GM23338 (cell line): ENCODE measurements around the gene PRKAA1.

ENCODE experiments used
- CREB1 ChIP-seq: fragments of 250-450 bp; sonication (Bioruptor Pico); IDR thresholded peaks from 2 replicates; pipeline ENCODE4 v1.5.0; 2020; ENCODE audit warnings: low read depth, mild to moderate bottlenecking, moderate library complexity
- EZH2 ChIP-seq: fragments of 200-600 bp; sonication (generic); IDR thresholded peaks from one replicate; pipeline ENCODE4 v1.8.0; 2017; ENCODE audit warnings: antibody characterized with exemption, mild to moderate bottlenecking, low read depth; ENCODE audit not compliant: unreplicated experiment
- EZH2phosphoT487 ChIP-seq: fragments of 200-600 bp; sonication (generic); IDR thresholded peaks from one replicate; pipeline ENCODE4 v1.8.1; 2018; ENCODE audit warnings: antibody characterized with exemption; ENCODE audit not compliant: unreplicated experiment
- POLR2AphosphoS5 ChIP-seq: IDR thresholded peaks from 2 replicates; pipeline ENCODE4 v1.6.1; 2016; ENCODE audit warnings: antibody characterized with exemption, low read depth
- TF ChIP-seq, protein P1 (sequence below), 2 experiments: fragments of 200-600 bp in 1 of 2; sonication (generic) in 1 of 2; conservative IDR thresholded peaks; 2 replicates each; pipeline versions ENCODE4 v1.5.1 to v1.6.1; 2016 to 2017; ENCODE audit warnings: antibody characterized with exemption in 2 of 2, low read depth in 2 of 2, mild to moderate bottlenecking in 2 of 2, moderate library complexity in 1 of 2
- TF ChIP-seq, protein P2 (sequence below): IDR thresholded peaks from one replicate; pipeline ENCODE4 v1.6.1; 2018; ENCODE audit warnings: antibody characterized with exemption; ENCODE audit not compliant: unreplicated experiment
- TF ChIP-seq, protein P3 (sequence below): fragments of 250-450 bp; sonication (Bioruptor Pico); IDR thresholded peaks from 2 replicates; pipeline ENCODE4 v1.5.0; 2020; ENCODE audit warnings: mild to moderate bottlenecking, moderate library complexity

DNA sequence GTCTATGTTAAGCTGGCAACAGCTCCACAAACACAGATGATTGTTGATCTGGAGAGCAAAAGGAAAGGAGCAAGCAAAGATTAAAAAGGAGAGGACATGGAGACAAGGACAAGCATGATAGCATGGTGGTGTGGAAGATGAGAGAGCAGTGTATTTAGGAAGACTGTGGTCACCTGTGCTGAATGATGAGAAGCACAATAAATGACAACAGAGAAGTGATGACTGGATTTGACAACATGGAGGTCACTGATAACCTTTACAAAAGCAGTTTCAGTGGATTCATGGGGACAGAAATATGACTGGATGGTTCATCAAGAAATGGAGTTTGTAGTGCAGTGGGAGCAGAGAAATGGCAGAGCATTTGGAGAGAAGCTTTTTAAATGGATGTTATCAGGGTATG, 62.6 kb downstream of the PRKAA1 start:
- no peak for TF ChIP-seq EZH2
- TF ChIP-seq, protein P1, sequence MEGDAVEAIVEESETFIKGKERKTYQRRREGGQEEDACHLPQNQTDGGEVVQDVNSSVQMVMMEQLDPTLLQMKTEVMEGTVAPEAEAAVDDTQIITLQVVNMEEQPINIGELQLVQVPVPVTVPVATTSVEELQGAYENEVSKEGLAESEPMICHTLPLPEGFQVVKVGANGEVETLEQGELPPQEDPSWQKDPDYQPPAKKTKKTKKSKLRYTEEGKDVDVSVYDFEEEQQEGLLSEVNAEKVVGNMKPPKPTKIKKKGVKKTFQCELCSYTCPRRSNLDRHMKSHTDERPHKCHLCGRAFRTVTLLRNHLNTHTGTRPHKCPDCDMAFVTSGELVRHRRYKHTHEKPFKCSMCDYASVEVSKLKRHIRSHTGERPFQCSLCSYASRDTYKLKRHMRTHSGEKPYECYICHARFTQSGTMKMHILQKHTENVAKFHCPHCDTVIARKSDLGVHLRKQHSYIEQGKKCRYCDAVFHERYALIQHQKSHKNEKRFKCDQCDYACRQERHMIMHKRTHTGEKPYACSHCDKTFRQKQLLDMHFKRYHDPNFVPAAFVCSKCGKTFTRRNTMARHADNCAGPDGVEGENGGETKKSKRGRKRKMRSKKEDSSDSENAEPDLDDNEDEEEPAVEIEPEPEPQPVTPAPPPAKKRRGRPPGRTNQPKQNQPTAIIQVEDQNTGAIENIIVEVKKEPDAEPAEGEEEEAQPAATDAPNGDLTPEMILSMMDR (conservative IDR thresholded peaks at IDR 0.05; ENCODE audit: low read depth in 2 of 2): no peak
- TF ChIP-seq, protein P2, sequence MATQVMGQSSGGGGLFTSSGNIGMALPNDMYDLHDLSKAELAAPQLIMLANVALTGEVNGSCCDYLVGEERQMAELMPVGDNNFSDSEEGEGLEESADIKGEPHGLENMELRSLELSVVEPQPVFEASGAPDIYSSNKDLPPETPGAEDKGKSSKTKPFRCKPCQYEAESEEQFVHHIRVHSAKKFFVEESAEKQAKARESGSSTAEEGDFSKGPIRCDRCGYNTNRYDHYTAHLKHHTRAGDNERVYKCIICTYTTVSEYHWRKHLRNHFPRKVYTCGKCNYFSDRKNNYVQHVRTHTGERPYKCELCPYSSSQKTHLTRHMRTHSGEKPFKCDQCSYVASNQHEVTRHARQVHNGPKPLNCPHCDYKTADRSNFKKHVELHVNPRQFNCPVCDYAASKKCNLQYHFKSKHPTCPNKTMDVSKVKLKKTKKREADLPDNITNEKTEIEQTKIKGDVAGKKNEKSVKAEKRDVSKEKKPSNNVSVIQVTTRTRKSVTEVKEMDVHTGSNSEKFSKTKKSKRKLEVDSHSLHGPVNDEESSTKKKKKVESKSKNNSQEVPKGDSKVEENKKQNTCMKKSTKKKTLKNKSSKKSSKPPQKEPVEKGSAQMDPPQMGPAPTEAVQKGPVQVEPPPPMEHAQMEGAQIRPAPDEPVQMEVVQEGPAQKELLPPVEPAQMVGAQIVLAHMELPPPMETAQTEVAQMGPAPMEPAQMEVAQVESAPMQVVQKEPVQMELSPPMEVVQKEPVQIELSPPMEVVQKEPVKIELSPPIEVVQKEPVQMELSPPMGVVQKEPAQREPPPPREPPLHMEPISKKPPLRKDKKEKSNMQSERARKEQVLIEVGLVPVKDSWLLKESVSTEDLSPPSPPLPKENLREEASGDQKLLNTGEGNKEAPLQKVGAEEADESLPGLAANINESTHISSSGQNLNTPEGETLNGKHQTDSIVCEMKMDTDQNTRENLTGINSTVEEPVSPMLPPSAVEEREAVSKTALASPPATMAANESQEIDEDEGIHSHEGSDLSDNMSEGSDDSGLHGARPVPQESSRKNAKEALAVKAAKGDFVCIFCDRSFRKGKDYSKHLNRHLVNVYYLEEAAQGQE: no peak
- TF ChIP-seq POLR2AphosphoS5: no peak
- no peak for TF ChIP-seq EZH2phosphoT487
- TF ChIP-seq CREB1 (CRISPR knock-in tag): no peak
- TF ChIP-seq, protein P3, sequence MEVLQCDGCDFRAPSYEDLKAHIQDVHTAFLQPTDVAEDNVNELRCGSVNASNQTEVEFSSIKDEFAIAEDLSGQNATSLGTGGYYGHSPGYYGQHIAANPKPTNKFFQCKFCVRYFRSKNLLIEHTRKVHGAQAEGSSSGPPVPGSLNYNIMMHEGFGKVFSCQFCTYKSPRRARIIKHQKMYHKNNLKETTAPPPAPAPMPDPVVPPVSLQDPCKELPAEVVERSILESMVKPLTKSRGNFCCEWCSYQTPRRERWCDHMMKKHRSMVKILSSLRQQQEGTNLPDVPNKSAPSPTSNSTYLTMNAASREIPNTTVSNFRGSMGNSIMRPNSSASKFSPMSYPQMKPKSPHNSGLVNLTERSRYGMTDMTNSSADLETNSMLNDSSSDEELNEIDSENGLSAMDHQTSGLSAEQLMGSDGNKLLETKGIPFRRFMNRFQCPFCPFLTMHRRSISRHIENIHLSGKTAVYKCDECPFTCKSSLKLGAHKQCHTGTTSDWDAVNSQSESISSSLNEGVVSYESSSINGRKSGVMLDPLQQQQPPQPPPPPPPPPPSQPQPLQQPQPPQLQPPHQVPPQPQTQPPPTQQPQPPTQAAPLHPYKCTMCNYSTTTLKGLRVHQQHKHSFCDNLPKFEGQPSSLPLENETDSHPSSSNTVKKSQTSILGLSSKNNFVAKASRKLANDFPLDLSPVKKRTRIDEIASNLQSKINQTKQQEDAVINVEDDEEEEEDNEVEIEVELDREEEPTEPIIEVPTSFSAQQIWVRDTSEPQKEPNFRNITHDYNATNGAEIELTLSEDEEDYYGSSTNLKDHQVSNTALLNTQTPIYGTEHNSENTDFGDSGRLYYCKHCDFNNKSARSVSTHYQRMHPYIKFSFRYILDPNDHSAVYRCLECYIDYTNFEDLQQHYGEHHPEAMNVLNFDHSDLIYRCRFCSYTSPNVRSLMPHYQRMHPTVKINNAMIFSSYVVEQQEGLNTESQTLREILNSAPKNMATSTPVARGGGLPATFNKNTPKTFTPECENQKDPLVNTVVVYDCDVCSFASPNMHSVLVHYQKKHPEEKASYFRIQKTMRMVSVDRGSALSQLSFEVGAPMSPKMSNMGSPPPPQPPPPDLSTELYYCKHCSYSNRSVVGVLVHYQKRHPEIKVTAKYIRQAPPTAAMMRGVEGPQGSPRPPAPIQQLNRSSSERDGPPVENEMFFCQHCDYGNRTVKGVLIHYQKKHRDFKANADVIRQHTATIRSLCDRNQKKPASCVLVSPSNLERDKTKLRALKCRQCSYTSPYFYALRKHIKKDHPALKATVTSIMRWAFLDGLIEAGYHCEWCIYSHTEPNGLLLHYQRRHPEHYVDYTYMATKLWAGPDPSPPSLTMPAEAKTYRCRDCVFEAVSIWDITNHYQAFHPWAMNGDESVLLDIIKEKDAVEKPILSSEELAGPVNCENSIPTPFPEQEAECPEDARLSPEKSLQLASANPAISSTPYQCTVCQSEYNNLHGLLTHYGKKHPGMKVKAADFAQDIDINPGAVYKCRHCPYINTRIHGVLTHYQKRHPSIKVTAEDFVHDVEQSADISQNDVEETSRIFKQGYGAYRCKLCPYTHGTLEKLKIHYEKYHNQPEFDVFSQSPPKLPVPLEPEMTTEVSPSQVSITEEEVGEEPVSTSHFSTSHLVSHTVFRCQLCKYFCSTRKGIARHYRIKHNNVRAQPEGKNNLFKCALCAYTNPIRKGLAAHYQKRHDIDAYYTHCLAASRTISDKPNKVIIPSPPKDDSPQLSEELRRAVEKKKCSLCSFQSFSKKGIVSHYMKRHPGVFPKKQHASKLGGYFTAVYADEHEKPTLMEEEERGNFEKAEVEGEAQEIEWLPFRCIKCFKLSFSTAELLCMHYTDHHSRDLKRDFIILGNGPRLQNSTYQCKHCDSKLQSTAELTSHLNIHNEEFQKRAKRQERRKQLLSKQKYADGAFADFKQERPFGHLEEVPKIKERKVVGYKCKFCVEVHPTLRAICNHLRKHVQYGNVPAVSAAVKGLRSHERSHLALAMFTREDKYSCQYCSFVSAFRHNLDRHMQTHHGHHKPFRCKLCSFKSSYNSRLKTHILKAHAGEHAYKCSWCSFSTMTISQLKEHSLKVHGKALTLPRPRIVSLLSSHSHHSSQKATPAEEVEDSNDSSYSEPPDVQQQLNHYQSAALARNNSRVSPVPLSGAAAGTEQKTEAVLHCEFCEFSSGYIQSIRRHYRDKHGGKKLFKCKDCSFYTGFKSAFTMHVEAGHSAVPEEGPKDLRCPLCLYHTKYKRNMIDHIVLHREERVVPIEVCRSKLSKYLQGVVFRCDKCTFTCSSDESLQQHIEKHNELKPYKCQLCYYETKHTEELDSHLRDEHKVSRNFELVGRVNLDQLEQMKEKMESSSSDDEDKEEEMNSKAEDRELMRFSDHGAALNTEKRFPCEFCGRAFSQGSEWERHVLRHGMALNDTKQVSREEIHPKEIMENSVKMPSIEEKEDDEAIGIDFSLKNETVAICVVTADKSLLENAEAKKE (CRISPR knock-in tag): no peak
